Urothelium cell line (cell line): Measurements from ENCODE around the gene NUDT3.
"Not testable (repeated sequence)": the region's sequence is repeated elsewhere in the genome, so short reads cannot be mapped to it uniquely, and the experiment has no call there.

Source experiments
- DNase-seq: peaks from one replicate; pipeline ENCODE4 v3.0.0; 2011; ENCODE audit warnings: low spot score, mixed read lengths
- FAIRE-seq: peaks from 2 replicates; lab custom pipeline; 2011; peaks lifted over from hg19 to GRCh38; lab: Jason Lieb, UNC

NUDT3 gene

DNA sequence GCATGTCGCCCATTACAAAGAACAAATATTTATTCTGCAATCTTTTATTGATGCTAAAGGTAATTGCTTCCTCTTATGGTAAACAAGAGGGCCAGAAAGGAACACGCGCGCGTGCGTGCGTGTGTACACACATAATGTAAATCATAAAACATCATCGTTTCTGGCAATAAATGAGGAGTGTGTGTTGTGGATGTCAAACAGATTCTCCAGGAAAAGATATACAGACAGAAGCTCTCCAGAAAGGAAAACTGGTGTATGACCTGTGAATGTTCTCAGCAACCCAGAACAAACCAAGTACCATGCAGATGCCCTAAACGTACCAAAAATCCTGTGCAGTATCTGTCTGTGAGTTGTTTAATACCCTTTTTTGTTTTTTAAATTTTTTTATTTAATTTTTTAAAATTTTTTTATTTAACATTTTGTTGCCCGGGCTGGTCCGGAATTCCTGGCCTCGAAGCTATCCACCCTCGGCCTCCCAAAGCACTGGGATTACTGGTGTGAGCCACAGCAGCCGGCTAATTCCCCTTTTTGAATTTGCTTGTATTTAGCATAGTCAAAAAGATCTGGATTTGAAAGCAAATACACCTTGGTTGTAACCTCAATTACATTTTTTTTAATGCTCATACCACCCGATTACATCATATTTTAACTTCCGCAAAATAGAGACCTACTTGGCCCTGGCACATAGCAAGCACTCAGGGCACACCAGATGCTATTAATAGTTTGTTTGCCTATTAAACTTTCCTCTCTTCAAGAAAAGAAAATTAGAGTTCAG lies 909 bp upstream of the NUDT3 start:
- FAIRE-seq (no peak), DNase-seq (no peak)

GRCh38 chr6:34391786-34392496 lies 528 bp downstream of the NUDT3 start:
- no peak for FAIRE-seq
- peak; percentile 49 for DNase-seq

DNA sequence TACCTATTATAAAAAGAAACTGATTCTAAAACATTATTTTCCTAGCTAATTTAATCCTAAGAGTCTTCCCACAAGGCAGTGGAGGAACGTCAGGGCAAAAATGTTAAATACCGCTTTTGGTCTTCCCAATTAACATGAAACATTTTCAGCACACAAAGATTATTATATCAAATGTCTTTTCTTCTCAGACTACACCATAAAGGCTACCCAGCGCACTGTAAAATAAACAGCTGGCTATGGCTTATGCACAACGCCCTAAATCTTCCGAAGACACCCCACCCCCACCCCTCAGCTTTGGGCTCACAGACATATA lies 1.0 kb downstream of the NUDT3 start:
- no peak for FAIRE-seq
- DNase-seq: no peak

GRCh38 chr6:34390531-34391472 lies 1.7 kb downstream of the NUDT3 start:
- FAIRE-seq: no peak
- no peak for DNase-seq

- no peak for DNase-seq
- no peak for FAIRE-seq
These were observed 3.4 kb downstream of the NUDT3 start for GRCh38 chr6:34389034-34389433.

DNA sequence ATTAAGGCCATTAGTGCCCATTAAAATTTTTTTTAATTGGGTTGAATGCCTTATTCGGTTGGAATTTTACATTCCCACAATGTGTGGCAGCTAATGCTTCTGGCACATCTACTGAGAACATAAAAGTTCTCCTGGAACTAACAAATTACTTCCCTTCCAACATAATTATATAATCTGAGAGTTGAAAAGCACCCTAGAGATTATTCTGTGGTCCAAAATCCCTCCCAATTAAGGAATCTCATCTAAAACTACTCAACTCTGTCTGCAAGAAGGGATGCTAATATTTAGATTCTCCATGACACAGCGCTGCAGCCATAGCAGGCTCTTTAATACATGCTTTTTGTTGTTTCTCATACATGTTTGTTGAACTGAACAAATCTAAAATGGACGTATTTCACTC lies 4.0 kb downstream of the NUDT3 start:
- FAIRE-seq (no peak), DNase-seq (no peak)

- FAIRE-seq: no peak
- DNase-seq: no peak
These were observed 5.9 kb downstream of the NUDT3 start for GRCh38 chr6:34386316-34387137.

GRCh38 chr6:34385793-34386195 lies 6.7 kb downstream of the NUDT3 start:
- FAIRE-seq (no peak), DNase-seq (no peak)

DNA sequence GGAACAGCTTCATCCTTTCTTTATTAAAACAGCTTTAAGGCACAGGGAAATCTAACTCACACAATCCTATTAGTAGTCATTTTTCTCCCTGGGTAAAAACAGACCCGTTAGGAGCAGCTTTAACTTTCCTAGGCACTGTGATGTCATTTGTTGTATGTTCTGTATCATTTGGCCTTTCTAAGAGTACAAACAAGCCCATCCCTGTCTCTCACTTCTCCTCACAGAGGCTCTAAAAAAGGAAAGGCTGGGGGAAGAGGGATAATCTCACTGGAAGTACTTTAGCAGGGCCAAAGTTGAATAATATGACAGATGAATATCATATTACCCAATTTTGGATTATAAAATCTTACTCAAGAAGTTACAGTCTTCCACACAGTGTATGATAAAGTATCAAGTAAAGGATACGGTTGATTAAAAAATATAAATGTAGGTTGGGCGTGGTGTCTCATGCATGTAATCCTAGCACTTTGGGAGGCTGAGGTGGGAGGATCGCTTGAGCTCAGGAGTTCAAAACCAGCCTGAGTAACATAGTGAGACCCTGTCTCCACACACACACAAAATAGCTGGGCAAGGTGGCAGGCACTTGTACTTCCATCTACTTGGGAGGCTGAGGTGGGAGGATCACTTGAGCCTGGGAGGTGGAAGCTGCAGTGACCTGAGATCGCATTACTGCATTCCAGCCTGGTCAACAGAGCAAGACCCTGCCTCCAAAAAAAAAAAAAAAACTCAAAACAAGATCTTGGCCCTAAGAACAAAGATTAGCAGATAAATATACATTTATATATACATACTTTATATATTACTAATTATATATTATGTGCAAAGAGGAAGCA lies 7.9 kb downstream of the NUDT3 start:
- no peak for DNase-seq
- no peak for FAIRE-seq

DNA sequence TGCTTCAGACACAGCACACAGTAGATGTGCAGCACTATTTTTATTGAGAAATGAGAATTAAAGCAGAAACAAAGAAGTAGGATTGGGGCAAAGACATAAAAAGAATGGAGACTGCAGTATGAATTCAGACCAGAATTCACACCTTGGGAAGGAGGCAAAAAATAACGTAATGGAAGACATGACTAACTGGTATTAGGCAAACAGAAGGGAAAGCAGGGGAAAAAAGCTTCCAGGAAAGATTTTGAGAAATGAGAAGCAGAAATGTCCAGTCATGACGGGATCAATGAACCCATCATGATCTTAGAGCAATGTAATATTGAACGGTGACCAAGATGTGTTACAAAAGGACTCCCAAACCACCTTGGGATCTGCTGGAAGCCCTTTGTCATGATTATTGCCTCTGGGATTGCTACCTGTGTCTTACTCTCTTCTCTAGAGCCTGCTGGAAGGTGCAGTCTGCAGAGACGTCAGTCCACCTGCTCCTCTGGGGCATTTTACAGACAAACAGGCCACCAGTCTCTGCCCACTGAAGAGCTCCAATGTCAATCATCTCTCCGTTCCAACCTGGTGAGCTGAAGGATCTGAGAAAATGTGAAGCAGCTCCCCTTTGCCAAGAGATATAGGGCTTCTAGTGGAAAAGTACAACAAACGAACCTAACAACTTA lies 8.7 kb downstream of the NUDT3 start:
- FAIRE-seq (no peak), DNase-seq (no peak)

GRCh38 chr6:34383161-34383631 lies 9.3 kb downstream of the NUDT3 start:
- no peak for FAIRE-seq

GRCh38 chr6:34381081-34381480 lies 11.4 kb downstream of the NUDT3 start:
- DNase-seq: no peak
- FAIRE-seq: no peak

More at GRCh38 chr6:34383161-34383631, 9.3 kb downstream of the NUDT3 start:
- DNase-seq: no peak

GRCh38 chr6:34378470-34378869 lies 14.0 kb downstream of the NUDT3 start:
- FAIRE-seq (no peak), DNase-seq (no peak)

- FAIRE-seq (no peak), DNase-seq (no peak)
These were observed 14.5 kb downstream of the NUDT3 start for GRCh38 chr6:34377984-34378383.

DNA sequence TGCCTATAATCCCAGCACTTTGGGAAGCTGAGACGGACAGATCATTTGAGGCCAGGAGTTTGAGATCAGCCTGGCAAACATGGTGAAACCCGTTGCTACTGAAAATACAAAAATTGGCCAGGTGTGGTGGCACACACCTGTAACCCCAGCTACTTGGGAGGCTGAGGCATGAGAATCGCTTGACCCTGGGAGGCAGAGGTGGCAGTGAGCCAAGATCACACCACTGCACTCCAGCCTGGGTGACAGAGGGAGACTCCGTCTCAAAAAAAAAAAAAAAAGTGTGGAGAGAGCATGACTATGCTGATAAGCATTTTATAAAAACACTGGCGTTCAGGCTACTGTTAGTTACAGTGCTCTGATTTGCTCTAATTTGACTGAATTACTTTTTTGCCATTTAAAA lies 14.9 kb downstream of the NUDT3 start:
- FAIRE-seq, DNase-seq: not testable (repeated sequence)

DNA sequence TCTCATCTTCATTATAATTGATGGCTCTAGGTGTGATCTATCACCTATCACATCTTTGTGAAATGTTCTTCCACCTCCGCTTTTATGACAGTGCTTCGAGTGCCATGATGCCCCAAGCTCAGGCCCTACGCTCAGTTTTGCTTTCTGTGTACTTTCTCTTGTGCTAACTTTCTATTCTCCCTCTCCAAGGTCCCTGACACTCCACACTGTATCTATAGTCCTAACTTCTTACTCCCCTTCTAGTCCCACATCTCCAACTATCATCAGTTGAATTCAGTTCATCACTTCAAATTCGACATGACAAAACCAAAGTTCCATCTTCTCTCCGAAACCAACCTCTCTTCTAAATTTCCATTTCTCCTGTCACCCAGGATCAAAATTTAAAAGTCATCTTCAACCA lies 16.6 kb downstream of the NUDT3 start:
- no peak for DNase-seq
- no peak for FAIRE-seq

DNA sequence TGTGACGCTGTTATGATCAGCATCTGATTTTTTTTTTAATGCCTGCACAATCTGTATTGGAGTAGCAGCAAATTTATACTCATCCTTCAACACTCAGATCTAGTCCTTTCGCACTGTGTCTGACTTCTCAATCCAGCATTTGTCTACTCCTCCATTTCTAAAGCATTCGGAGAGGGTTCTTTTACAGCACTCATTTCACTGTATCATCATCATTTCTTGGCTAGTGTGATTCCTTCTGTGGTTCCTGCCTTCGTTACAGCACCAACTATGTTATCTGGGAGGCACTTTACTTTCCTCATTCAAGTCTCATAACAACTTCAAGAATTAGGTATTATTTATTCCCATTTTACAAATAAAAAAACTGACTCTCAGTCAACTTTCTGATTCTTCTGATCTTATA lies 18.0 kb downstream of the NUDT3 start:
- FAIRE-seq (no peak), DNase-seq (no peak)

GRCh38 chr6:34374069-34374468 lies 18.4 kb downstream of the NUDT3 start:
- DNase-seq: no peak
- FAIRE-seq: no peak

GRCh38 chr6:34373511-34373910 lies 19.0 kb downstream of the NUDT3 start:
- FAIRE-seq (no peak), DNase-seq (no peak)
